ENCODE results near the gene SLC44A1.

Gene SLC44A1

DNA sequence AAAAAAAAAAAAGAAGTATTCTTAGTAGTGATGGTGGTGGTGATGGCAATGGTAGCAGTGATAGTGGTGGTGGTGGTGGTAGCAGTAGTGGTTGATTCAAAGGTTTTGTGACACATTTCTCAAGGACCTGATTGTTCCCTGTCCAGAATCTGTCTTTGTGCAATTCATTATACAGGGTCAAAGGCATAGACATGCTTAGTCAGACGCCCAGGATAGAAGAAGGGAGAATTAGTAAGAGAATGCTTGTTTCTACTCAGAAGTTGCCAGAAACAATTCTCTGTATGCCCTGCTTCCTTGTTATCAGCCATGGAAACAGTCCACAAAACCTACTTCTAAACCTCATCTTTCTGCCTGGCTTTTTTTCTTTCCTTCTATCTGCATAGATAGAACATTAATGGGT lies 89.4 kb downstream of the SLC44A1 start:
- DNase-seq (ENCODE audit: low read depth) = no peak

DNA sequence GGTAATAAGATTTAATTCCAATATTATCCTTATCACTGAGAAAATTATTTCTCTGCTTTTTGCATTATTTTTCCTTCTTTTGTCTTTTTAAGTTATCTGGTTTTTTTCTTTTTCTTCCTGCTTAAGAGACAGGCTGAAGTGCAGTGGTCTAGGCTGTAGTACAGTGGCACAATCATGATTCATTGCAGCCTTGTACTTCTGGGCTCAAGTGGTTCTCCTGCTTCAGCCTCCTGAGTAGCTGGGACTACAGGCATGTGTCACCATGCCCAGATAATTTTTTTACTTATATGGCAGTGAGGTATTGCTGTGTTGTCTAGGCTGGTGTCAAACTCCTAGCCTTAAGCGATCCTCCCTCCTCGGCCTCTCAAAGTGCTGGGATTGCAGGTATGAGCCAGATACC lies 93.9 kb downstream of the SLC44A1 start:
- DNase-seq (ENCODE audit: low read depth) = no peak

DNA sequence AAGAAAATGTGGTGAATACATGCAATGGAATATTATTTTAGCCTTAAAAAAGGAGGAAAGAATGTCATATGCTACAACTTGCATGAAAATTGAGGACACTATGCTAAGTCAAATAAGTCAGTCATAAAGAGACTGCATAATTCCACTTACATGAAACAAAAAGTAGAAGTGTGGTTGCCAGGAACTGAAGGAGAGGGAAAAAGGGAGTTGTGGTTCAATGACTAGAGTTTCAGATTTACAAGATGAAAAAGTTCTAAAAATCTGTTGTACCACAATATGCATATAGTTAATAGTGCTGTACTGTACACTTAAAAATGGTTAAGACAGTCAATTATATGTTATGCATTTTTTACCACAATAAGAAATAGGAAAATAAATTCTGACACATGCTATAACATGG lies 95.4 kb downstream of the SLC44A1 start:
- no peak for DNase-seq (ENCODE audit: low read depth)

DNA sequence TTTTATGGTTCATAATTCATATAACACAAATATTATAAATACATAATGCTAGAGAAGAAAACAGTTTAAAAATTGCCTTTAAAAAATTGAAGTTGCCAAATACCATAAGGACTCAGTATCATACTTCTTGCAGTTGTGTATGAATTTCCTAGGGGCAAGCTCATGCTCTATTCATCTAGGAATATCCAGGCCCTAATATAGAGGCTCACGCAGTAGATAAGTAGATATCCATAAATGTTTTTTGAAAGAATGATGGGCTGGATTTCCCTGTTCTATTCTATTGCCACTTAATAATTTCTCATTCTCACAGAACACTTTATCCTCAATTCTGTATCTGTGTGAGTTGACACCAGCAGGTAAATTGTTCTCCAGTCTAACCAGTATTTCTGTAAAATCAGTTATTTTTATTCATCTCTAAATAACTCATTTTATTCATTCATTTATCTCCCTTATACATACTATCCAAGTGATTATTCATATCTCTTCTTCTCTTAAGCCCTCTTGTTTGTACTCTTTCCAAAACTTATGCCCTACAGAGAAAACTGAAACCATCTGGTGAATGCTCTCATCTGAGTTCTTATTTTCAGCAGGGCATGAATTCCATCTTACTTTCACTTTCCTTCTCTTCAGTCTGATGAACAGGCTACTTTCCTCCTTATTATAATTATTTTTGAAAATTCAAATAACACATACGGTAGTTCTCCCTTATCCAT lies 97.1 kb downstream of the SLC44A1 start:
- DNase-seq (ENCODE audit: low read depth) = no peak

DNA sequence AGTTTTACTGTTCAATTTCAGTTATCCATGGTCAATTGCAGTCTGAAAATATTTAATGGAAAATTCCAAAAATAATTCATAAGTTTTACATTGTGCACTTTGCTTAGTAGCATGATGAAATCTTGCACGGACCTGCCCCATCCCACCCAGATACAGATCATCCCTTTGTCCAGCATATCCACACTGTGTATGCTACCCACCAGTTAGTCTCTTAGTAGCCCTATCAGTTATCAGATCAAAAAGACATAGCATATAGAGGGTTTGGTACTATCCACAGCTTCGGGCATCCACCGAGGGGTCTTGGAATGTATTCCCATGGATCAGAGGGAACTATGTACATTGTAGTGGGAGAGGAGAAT lies 97.7 kb downstream of the SLC44A1 start:
- DNase-seq (ENCODE audit: low read depth) = no peak

DNA sequence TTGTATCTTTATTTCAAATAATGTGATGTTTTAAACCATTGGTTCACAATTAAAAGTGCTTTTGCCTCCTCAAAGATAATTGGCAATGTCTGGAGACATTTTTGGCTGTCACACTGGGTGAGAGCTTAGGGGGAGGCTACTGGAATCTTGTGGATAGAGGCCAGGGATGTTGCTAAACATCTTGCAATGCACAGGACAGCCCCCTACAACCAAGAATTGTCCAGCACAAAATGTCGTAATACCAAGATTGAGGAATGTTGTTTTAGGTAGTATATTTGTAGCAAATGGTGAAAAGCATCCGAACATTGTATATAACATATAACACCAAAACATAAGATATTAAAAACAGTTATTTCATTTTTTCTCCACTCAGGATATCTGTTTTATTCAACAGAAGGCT lies 99.8 kb downstream of the SLC44A1 start:
- no peak for DNase-seq (ENCODE audit: low read depth)

DNA sequence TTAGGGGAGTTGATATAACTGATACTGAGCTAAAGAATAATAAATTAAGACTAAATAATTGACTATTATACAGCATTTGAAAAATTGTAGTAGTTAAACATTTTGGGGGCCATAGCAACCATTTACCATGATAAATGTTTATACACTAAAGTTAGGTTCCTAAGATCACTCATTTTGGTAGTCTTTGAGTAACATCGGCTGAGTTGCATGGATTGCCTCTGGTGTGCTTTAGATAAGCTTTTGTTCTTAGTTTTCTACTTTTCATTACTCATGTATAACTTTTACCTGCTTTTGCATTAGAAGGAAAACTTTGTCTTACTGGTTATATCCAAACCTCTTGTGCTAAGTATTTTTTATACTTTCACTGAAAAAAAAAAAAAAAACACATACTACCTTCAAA lies 101.2 kb downstream of the SLC44A1 start:
- DNase-seq (ENCODE audit: low read depth) = no peak

DNA sequence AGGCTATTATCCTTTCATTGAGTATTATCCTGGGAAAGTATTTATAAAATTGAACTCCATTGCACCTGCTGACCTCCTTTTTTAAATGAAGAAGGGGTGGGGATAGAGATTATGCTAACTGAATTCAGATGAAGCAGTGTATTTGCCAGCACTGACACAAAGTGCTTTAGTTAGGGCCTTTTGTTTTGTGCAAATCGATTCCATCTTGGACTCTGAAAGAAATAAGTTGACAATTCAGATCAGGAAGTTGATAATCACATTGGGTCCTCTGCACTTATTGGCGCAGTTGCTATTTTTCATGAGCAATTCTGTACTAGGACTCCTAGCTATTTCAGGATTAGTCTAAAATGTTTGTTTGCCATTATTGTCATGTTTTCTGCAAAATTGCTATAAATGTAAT lies 101.8 kb downstream of the SLC44A1 start:
- DNase-seq (ENCODE audit: low read depth) = no peak

DNA sequence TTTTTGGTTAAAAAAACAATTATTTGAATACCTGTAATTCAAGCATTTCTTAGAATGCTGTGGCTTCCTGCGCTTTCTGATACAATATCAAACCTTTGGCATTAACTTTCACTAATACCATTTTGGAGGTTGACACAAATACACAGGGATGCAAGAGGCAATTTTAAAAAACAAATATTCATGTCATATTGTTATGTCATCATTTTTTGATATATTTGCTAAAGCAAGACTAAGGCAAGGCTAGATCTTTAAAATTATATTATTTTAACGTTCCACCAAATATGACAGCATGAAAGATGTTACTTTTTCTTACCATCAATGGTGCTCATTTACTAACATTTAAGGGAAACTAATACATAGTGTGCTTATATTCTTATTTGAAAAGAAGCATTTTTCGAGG lies 110.0 kb downstream of the SLC44A1 start:
- DNase-seq (ENCODE audit: low read depth) = no peak

DNA sequence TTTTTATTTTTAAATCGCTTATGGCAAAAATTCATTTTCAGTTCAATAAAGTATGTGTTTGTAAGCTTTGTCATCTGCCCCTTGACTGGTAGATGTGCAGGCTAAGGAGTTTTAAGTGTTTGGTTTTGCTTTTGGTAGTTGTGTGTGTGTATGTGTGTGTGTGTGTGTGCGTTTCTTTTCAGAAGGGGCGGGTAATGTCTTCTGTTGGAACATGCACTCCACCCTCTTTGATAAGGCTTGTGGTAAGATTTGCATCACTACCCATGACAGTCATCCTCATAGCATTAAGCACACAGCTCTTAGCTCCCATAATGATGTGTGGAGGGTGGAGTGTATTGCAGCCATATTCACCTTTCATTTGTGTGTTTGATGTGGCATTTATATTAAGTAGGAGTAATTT lies 111.3 kb downstream of the SLC44A1 start:
- no peak for DNase-seq (ENCODE audit: low read depth)

DNA sequence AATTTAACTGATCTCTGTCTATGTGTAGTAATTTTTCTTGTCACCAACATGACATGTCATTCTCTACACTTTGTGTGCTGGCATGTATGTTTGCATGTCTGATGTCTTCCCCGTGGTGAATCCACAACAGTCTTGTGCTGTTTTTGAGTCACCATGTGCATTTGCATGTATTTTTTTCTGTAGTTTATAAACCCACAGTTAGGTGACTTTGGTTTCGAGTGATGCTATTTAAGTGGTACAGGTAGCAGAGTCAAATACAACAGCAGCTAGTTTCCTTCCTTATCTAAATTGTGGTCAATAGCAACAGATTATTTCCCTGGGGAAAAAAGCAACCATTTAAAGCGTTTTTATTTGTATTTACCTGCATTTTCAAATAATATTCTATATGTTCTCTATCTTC lies 113.5 kb downstream of the SLC44A1 start:
- DNase-seq (ENCODE audit: low read depth) = no peak

DNA sequence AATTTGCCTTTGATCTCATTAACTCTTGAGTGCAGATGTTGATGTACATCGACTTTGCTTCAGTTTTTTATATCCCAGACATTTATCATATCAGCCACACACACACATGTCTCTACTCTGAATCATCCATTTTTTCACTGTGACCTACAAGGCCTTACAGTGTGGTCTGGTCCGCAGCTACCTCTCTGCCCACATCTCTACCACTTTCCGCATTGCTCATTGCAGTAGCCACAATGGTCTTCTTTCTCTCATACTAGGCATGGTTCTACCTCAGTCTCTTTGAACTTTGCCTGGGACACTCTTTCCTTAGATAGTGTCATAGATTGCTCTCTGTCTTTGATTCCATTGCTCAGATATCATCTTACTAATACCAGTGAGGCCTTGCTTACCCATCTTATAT lies 115.4 kb downstream of the SLC44A1 start:
- DNase-seq (ENCODE audit: low read depth) = no peak

DNA sequence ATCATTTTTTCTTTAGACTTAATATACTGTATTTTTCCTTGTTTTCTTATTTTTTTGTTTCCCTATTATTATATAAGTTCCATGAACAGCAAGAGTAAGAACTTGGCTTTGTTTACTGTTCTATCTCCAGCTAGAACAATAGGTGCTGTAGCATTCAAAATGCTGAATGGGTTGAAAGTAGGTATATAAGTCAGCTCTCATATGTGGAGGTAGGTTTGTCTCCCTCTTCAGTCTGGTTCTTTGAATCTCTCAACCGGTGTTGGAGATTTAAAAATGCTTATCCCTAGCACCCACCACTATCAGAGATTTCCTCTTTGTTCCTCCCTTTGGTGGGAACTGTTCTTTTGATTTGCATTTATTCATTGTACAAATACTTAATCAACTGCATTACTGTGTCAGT lies 115.9 kb downstream of the SLC44A1 start:
- no peak for DNase-seq (ENCODE audit: low read depth)

DNA sequence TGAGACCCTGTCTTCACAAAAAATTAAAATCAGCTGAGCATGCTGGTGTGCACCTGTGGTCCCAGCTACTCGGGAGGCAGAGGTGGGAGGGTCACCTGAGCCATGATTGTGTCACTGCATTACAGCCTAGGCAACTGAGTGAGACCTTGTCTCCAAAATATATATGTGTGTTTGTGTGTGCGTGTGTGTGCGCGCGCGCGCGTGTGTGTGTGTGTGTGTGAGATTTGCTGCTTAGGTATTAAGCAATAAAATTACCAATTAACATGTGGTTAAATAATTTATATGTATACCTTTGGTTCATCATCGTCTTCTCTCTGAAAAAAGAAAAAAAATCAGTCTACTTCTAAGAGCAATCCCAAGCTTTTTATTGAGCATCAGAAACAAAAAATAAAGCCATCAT lies 117.4 kb downstream of the SLC44A1 start:
- no peak for DNase-seq (ENCODE audit: low read depth)

DNA sequence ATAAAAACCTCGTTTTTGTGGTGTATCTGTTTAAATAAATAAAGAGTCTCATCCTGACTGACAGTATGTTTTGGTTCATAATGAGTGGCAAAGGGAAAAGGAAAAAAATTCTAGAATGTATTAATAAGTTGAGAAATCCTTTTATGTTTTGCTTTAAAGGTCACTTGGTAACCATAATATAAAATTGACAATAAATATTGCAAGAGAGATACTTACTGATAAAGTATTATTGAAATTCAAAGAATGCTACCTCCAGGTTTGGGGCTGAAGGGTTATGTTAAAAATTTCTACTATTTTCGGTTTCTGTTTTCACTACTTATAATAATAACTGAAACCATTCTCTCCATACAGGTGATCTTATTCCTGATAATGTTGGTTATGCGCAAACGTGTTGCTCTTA lies 118.0 kb downstream of the SLC44A1 start:
- no peak for DNase-seq (ENCODE audit: low read depth)

DNA sequence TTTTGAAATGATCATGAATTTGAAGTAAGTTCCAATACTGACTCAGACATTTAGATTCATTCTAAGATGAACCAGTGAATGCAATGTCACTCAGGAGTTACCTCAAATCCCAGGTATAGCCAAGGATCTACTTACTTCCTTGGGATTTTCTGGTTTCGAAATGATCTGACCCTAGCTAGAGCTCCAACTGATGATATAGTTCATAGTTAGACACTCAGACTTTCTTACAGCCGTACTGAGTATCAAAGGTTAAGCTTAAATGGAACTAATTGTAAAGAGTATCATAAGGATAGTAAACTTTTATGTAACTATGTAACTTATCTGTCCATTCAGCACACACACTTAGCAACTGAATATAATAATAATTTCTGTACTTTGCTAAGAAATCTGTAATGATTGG lies 119.4 kb downstream of the SLC44A1 start:
- DNase-seq (ENCODE audit: low read depth) = no peak

DNA sequence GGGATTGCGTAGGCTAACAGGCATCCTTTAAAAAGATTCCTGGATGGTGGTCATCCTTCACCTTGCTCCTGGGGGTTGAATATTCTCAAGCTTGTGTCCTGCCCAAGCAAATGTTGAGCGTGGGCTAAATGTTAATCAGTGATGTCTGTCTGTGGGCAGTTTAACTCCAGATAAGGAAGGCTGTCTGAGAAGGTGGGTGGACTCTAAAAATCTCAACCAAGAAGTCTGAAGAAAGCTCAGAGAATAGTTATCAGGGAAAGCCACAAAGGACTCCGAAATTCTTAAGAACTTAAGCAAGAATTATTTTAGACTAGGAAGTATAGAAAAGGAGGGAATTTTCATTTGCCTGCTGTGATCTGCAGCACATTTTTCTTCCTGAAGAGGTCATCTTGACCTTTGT lies 125.5 kb downstream of the SLC44A1 start:
- no peak for DNase-seq (ENCODE audit: low read depth)

DNA sequence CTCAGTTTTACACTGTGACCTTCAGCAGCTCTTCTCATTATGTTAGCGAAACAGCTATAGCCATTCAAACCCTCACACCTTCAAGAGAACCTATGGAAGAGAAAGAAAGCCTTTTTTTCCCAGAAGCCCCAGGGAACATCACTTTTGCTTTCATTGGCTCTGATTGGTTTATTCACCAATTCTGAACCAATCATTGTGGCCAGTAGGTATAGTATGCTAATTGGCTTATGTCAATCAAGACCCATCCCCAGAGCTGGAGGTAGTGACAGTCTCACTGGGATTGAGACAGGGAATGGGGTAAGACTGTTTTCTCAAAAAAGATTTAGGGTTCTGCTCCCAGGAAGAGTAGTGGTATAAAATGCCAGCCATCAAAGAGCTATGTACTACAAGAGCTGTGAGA lies 129.3 kb downstream of the SLC44A1 start:
- no peak for DNase-seq (ENCODE audit: low read depth)

DNA sequence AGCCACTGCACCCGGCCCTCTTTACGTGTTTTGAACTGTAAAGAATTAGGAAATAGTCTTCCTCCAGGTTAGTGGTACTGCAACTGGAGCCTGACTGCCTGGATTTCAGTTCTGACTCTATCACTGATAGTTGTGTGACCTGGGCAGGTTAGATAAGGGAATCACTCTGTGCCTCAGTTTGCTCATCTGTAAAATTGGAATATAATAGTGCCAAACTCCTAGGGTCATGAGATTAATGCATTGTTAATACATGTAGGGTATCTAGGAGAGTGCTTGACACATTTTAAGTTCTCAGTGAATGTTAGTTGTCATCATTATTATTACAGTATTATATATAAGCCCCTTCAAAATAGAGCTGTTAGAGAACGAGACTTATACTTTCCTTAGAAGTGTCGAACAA lies 130.9 kb downstream of the SLC44A1 start:
- no peak for DNase-seq (ENCODE audit: low read depth)

DNA sequence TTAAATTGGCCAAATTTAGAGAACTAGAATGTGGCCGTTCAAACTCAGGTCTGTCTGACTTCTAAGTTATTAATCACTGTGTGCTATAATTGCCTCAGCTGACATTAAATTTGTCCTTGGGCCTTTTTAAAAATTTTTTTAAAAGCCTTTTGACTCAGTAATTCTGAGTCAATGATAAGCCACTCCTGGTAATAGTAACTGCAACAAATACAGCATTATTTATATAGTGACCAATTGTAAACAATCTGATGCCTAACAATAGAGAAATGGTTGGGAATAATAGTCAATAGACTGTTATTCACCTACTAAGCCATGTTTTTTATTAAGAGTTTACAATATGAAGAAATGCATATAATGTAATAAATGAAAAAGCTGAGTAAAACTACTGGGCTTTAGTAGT lies 132.4 kb downstream of the SLC44A1 start:
- DNase-seq (ENCODE audit: low read depth) = no peak

DNA sequence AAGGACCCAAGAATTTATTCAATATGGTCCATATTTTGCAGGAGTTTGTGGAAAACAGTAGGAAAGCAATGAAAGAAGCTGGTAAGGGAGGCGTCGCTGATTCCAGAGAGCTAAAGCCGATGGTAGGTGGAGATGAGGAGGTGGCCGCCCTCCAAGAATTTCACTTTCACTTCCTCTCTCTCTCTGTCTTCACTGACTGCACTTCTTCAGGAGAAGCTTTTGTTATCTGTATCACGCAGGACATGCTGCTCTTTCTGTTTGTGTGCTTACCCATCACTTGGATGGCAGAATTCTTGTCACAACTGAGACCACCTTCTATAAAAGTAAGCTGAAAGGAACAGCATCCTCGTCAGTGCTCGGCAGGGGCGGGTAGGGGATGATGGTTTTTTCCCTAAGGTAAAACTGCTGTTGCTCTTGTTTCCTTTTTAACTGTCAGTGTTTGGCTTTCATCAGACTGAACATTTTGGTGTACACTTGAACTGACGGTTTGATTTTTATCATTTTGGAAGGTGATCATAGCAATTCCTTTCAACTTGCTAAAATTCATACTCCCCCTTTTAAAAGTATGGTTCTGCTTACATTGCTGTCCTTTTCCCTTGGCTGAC lies 141.0 kb downstream of the SLC44A1 start:
- DNase-seq (ENCODE audit: low read depth) = no peak

DNA sequence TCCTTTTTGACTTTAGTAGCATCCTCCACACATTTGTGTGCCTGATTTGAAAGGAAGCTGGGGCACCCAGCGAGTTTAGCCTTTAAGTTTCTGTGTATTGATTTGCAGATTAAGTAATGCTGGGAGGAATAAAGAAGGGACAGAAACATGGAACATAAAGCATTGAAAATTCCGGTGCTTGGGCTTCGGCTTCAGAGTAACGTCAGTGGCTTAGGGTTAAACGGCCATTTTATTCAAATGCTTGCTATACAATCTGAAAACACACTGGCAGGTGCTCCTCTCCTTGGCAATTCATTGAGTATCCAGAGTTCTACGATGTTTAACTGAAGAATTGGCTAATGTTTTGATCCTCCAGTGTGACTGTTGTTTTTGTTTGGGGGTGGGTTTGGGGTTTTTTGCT lies 145.3 kb downstream of the SLC44A1 start:
- DNase-seq (ENCODE audit: low read depth) = no peak

DNA sequence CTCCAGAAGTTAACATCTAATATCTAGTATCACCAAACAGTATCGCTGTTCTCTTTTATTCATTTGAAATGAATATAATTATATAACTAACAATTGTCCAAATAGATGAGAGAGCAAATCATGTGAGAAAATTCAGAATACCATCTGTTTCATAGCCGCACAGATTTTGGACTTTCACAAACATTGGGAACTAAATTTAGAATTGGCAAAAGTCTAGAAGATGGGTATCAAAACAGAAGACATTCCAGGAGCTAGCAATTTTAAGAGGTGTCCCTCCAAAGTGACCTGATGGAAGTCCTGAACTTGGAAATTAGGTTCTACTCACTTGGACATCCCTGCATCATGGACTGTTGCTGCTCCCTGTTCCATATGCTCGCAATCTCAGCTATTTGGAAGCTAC lies 146.4 kb downstream of the SLC44A1 start:
- DNase-seq (ENCODE audit: low read depth) = no peak

DNA sequence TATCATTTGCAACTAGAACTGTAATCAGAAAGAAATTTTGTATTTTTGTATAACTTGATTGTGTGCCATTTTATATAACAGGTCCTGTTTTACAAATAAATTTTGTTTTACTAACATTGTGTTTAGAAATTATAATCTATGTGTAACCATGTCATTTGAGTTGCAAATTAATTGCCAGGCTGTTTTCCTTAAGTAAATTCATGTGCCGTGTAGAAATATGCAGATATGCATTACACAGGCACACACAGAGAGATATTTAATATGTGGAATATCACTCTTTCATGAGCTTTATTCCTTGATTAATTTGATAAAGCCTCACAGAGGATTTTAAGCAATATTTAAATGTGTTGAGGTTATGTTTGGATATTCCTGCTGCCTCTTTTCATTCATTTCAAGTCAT lies 146.8 kb downstream of the SLC44A1 start:
- no peak for DNase-seq (ENCODE audit: low read depth)

Measured in activated T-cell treated with anti-CD3 and anti-CD28 coated beads for 1 hour (primary cell).